Activated CD8-positive, alpha-beta memory T cell treated with anti-CD3 and anti-CD28 coated beads, Interleukin-2, amount 50 U/mL, for 48 hours (primary cell): ENCODE data around the gene SYTL1.

ENCODE experiments used
- DNase-seq: peaks from one replicate; pipeline ENCODE4 v3.0.0-alpha.2; 2020

SYTL1 gene

DNA sequence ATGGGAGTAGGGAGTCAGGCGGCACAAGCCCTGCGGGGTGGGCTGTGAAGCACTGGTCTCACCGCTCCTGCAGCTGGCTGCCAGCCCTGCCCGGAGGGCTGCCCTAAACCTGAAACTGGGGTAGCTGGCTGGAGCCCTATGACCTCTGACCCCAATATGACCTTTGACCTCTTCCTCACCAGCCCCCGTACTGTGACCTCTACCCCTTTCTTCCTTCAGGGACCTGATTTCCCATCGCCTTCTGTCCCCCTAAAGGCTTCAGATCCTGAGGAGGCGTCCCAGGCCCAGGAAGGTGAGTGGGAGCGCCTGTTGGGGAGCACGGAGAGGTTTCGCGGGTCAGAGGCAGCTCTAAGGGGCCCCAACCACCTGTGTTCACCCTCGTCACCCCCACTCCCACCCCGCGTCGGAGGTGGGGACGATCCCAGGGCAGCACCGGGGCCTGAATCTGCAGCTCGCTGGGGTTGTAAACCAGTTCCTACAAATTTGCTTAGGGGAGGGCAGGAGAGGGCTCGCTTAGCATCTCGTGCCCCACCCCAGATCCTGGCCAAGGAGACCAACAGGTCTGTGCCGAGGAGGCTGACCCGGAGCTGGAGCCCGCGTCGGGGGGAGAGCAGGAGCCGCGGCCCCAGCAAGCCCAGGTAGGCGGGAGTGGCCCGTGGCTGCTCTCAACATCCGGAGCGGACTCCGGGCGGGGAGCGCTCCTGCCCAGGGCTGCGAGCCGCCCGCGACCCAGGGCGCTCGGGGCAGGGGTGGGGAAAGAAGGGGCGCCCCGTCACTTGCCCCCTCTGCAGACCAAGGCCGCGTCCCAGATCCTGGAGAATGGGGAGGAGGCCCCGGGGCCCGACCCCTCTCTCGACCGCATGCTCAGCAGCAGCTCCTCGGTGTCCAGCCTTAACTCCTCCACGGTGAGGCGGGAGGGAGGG is 7.3 kb downstream of the SYTL1 start:
- DNase-seq = no peak

DNA sequence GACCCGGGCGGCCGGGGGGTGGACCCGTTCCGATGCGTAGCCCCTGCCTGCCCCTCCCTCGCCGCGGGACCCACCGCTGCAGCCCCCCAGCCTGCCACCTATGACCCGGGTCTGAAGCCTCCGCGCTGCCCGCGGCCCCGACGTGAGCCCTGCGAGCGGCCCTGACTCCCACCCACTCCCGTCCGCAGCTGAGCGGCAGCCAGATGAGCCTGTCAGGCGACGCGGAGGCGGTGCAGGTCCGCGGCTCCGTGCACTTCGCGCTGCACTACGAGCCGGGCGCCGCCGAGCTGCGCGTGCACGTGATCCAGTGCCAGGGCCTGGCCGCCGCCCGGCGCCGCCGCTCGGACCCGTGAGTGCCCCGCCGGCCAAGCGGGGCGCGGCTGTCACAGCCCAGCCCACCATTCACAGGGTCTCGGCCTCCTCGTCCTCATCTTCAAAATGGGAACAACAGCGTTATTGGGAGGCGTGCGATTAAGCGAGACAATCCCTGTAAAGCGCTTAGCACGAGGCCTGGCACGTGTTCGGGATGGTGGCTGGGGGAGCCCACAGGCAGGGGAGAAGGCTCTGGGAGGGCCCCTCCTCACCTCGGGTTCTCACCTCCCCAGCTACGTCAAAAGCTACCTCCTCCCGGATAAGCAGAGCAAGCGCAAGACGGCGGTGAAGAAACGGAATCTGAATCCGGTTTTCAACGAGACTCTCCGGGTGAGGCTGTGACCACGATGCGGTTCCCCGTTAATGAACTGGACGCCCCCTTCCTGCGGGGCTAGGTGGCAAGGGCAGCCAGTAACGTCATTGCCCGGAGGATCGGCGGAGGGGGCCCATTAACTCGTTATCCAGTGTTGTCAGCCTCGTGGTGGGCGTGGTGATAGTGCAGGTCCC is 8.2 kb downstream of the SYTL1 start:
- no peak for DNase-seq

GRCh38 chr1:27350663-27351540 is 9.1 kb downstream of the SYTL1 start:
- DNase-seq = no peak

GRCh38 chr1:27351541-27352107 is 9.8 kb downstream of the SYTL1 start:
- no peak for DNase-seq

DNA sequence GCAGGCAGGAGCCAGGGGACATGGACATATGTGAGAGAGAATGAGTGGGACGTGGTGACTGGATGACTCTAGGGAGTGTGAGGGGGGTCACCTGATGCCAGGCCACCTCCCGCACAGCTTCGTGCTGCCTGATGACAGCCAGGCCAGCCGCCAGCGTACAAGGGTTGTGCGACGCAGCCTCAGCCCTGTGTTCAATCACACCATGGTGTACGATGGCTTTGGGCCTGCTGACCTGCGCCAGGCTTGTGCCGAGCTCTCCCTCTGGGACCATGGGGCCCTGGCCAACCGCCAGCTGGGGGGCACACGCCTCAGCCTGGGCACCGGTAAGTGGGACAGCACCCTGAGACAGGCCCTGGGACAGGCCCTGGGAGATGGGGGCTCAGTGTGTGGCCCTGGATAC is 11.3 kb downstream of the SYTL1 start:
- no peak for DNase-seq

GRCh38 chr1:27353629-27354028 is 11.8 kb downstream of the SYTL1 start:
- DNase-seq = no peak

DNA sequence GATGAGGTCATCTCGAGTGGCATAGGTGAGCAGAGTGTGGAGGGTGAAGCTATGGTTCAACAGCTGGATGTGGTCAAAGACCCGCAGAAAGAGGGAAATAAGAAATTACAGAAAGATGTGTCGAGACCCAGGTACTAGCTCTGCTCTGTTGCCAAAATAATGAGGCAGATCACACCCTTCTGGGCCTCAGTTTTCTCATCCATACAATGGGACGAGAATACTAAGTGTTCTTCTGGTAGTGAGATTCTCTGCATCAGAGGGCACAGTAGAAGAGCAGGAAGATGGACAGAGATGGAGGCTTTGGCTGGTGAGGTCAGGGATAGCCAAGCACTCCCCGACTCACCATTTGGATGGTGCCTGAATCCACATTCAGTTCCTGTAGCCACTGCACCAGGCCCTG is 13.9 kb downstream of the SYTL1 start:
- no peak for DNase-seq

DNA sequence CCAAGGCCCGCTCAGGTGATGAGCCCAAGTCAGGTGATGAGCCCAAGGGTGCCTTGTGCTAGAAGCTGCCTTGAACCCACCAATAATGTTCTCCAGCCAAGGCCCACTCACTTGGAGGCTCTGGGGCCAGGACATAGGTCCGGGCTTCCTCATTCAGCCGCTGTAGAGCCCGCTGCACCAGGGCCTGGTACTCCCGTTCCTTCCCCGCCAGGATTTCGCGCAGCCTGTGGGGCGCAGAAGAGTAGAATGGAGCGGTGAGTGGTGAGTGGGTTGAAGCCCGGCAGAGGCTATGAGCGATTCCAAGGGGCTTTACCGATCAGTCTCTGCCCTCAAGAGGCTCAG is 14.4 kb downstream of the SYTL1 start:
- DNase-seq = no peak

GRCh38 chr1:27356619-27357280 is 14.9 kb downstream of the SYTL1 start:
- DNase-seq = peak; percentile 77

- DNase-seq = peak; percentile 95
Observed at GRCh38 chr1:27357281-27358037, 15.6 kb downstream of the SYTL1 start.

DNA sequence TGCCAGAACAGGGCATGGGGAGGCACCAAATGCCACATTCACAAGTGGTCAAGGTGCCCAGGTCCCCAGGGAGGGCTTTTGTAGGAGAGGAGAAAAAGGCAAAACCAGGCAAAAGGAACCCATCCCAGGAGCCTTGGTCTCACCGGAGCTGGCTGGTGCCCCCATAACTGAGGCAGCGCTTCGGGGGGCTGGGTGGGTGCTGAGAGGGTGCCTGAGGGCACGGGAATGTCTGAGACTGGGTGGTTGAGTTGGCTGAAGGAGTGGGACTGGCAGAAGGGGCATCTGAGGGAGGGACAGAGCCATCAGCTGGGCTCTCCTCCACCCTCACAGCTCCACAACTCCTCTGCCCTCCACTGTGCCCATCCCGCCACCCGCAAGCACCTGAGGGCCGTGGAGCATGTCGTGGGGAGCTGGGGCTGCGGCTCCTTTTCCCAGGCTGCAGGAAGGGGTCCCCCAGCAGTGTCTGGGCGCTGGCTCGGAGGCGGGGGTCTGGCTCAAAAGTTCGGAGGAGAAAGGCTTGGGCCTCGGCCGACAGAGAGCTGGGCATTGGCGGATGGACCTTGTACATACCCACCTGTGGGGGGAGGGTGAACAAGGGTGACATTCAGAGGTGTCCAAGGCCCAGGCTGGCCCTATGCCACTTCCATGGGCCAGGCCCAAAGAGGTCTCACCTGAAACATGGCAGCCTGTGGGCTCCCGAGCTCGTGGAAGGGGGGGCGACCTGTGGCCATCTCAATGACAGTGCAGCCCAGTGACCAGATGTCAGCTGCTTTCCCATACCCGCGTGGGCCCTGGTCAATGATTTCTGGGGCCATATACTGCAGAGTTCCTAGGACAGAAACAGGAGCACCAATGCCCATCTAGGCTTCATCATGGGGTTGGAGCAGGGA is 16.5 kb downstream of the SYTL1 start:
- DNase-seq = no peak

GRCh38 chr1:27358928-27359313 is 17.1 kb downstream of the SYTL1 start:
- no peak for DNase-seq

DNA sequence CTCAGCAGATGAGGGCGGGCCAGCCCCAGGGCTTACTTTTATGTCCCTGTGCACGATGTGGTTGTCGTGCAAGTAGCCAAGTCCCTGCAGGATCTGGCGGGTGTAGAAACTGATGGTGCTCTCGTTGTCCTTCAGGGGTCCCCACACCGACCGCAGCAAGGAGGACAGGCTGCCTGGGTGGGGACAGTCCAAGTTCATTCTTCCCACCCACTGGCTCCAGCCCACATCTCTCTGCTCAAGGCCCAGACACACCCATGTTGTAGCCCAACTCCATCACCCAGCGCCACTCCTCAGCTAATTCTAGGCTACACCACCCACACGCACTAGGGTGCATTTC is 18.0 kb downstream of the SYTL1 start:
- no peak for DNase-seq

DNA sequence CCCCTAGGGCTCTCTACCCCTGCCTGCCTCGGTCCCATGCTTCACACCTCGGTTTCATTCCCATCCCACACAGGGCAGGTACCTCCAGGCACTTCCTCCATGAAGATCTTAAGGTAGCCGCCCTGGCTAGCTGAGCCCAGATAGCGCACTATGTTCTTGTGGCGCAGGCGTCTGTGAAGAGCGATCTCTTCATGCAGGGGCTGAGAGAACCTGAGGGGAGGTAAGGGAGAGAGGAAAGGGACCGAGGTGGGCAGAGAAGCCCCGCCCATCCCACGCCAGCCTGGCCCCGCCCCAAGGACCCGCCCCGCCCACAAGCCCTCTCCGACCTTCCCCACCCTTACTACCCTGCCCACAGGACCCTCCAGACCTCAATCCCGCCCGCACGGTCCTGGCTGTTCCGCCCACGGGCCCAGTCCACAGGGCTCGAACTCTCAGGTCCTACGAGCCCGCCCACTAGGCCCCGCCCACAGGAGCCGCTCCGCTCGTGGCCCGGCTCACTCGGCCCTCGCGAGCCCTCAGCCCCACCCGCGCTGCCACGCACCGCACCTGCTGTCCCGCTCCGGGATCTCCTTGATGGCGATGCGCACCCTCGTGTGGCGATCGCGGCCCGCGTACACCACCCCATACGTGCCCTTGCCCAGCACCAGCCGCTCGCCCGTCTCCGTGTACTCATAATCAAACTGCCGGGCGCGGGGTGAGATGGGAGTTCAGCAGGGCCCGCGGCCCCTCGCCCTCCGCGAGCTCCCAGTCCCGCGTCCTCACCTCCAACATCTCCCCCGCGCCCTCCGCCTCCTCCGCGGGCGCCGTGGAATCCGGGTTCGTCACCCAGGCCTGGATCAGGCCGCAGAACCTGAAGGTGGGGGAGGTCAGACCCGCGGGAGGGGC is 18.6 kb downstream of the SYTL1 start:
- DNase-seq = peak; percentile 66

DNA sequence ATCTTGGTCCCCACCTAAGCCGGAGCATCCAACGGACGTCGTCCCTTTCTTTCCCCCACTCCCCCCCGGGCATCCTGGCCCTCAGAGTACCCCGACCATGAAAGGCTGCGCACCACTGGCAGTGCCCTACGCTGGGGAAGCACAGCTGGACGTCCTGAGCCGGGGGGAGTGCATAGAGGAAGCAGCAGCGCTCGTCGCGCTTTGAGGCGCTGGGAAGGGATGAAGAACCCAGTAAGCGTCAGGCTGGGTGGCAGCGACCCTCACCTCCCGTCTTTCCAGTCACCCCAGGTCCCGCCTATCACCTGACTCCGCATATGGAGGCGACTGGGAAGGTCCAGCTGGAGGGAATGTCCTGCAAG is 19.2 kb downstream of the SYTL1 start:
- DNase-seq = no peak

DNA sequence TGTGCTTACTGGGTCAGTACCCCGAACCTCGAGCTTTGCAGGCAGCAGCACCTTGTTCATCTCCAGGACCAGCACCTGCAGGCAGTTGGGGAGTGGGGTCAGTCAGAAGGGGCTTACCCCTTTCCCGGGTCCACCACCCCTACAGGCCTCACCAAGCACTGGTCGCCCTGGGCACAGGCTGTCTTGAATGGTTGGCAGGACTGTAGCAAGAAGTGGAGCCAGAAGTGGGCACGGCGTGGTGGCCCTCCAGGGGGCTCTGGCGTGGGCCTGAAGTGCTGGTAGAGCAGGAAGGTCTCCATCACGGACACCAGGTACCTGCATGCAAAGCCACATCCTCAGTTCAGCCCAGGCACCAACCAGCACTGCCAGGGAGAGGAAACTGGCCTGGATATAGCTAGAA is 19.7 kb downstream of the SYTL1 start:
- DNase-seq = no peak

GRCh38 chr1:27363766-27364695 is 22.2 kb downstream of the SYTL1 start:
- no peak for DNase-seq

DNA sequence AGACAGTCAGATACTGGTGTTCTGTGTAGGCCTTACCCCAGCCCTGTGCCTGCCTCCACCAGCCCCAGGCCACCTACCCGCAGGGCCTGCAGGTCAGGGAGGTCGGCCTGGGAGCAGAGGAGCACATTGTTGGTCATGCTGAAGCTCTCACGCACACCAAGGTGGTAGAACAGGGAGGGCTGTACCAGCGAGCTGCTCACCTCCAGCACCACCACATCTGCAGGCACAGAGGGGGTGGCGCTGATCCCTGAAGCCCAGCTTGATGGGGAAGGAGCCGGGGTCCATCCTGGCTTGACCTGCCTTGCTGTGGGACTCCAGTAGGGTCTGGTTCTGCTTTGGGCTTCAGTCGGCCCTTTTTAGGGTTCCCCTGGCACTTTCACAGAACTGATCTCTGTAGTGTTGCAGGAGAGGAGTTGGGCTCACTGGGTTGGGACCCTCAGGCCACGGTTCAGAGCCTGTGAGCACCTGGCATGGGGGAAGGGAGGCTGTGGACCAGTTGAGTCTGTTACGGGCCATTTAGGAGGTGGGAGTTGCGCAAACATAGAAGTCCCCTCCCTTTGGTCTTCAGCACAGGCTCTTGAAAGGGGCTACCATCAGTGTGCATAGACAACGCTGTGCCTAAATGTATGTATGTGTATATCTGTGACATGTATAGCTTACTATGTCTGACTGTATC is 23.0 kb downstream of the SYTL1 start:
- DNase-seq = no peak
